ENCODE results near the gene TTC8. TPM values are rescaled to one million over a fixed set of nuclear protein-coding genes. Genes with fewer than 3 reads are reported as not detected.

The TTC8 gene
- polyA plus RNA-seq, 3 donors, result 2.3 to 3.7 (median 2.7) TPM

DNA sequence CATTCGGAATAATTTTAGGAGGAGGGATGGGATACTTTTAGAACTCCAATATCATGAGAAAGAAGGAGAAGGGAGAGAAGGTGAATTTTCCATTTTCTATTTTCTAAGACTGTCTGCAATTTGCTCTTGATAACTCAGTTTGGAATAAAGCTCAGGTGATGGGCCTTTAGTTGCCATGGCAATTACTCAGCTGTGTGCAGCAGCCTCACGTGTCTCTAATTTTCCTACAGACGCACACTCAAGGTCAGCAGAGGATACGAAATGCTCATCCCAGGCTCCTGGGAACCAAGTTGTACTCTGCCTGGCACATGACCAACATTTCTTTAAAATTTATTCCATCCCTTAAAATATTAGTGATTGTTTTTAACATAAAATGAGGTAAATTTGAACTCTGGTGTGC lies 76.7 kb downstream of the TTC8 start:
- Histone ChIP-seq H3K4me1 (ENCODE audit: control insufficient read depth in 1 of 2, insufficient read depth in 2 of 2, low read length in 2 of 2) (no peaks in the 10 kb centered on the region), H3K36me3 (replicated peaks in 1 of 2; ENCODE audit: control insufficient read depth in 1 of 2, insufficient read depth in 2 of 2, low read length in 2 of 2) (no peaks in the 10 kb centered on the region), H3K27me3 (ENCODE audit: control insufficient read depth in 2 of 2, insufficient read depth in 2 of 2, low read length in 2 of 2) (no peaks in the 10 kb centered on the region), H4K20me1 (ENCODE audit: insufficient read depth, low read length) (no peaks in the 10 kb centered on the region), H3K9ac (ENCODE audit: insufficient read depth, low read length, poor library complexity, severe bottlenecking) (no peak overlapping the region), H3K9me3 (replicated peaks in 1 of 2; ENCODE audit: control insufficient read depth in 1 of 2, insufficient read depth in 1 of 2, low read length in 2 of 2) (no peaks in the 10 kb centered on the region), H3K79me2 (ENCODE audit: insufficient read depth, low read length) (no peaks in the 10 kb centered on the region), H3K4me2 (replicated peaks; ENCODE audit: extremely low read depth, low read length, poor library complexity, severe bottlenecking) (no peak overlapping the region), H3K27ac (ENCODE audit: low read depth in 1 of 2, low read length in 2 of 2) (no peak overlapping the region), H3K4me3 (replicated peaks in 1 of 3; ENCODE audit: low read depth in 2 of 3, low read length in 3 of 3) (no peak overlapping the region), H2AFZ (ENCODE audit: insufficient read depth, low read depth, low read length, poor library complexity, severe bottlenecking) (no peak overlapping the region)
- WGBS (ENCODE audit: insufficient coverage), result 86% methylated on average over 1 of the region's 4 CpGs
- DNase-seq, result no peak
- no peak for TF ChIP-seq CTCF (IDR thresholded peaks at IDR 0.05)
- H3K27ac Mint-ChIP-seq, result no peak overlapping the region
- intact Hi-C loops (cut with micrococcal nuclease), result no loop called here
- H3K4me3 Mint-ChIP-seq, result no peak overlapping the region
- no peaks in the 10 kb centered on the region for H3K4me1 Mint-ChIP-seq
- H3K27me3 Mint-ChIP-seq (ENCODE audit: low read depth in 3 of 3), result peaks cover 4 to 8% (median 7%) of the 10 kb centered on the region in 3 donors
- no peaks in the 10 kb centered on the region for H3K36me3 Mint-ChIP-seq
- H3K9me3 Mint-ChIP-seq, result peaks cover 2 to 13% (median 4%) of the 10 kb centered on the region in 7 donors

- Mint-ChIP-seq H3K36me3 (no peaks in the 10 kb centered on the region), H3K4me3 (no peak overlapping the region), H3K9me3 (peaks cover 0 to 19% (median 4%) of the 10 kb centered on the region in 7 donors), H3K4me1 (no peaks in the 10 kb centered on the region), H3K27me3 (ENCODE audit: low read depth in 3 of 3) (peaks cover 4 to 7% (median 5%) of the 10 kb centered on the region in 3 donors), H3K27ac (no peak overlapping the region)
- Histone ChIP-seq H3K79me2 (ENCODE audit: insufficient read depth, low read length) (no peaks in the 10 kb centered on the region), H3K27me3 (ENCODE audit: control insufficient read depth in 2 of 2, insufficient read depth in 2 of 2, low read length in 2 of 2) (no peaks in the 10 kb centered on the region), H3K4me3 (replicated peaks in 1 of 3; ENCODE audit: low read depth in 2 of 3, low read length in 3 of 3) (no peak overlapping the region), H3K9me3 (replicated peaks in 1 of 2; ENCODE audit: control insufficient read depth in 1 of 2, insufficient read depth in 1 of 2, low read length in 2 of 2) (no peaks in the 10 kb centered on the region), H3K9ac (ENCODE audit: insufficient read depth, low read length, poor library complexity, severe bottlenecking) (no peak overlapping the region), H3K4me1 (ENCODE audit: control insufficient read depth in 1 of 2, insufficient read depth in 2 of 2, low read length in 2 of 2) (no peaks in the 10 kb centered on the region), H3K4me2 (replicated peaks; ENCODE audit: extremely low read depth, low read length, poor library complexity, severe bottlenecking) (no peak overlapping the region), H3K36me3 (replicated peaks in 1 of 2; ENCODE audit: control insufficient read depth in 1 of 2, insufficient read depth in 2 of 2, low read length in 2 of 2) (no peaks in the 10 kb centered on the region), H2AFZ (ENCODE audit: insufficient read depth, low read depth, low read length, poor library complexity, severe bottlenecking) (no peak overlapping the region), H4K20me1 (ENCODE audit: insufficient read depth, low read length) (no peaks in the 10 kb centered on the region), H3K27ac (ENCODE audit: low read depth in 1 of 2, low read length in 2 of 2) (no peak overlapping the region)
- no peak for TF ChIP-seq CTCF (IDR thresholded peaks at IDR 0.05)
- intact Hi-C loops (cut with micrococcal nuclease), result no loop called here
- DNase-seq, result no peak
- 94% methylated on average over 2 of the region's 3 CpGs for WGBS (ENCODE audit: insufficient coverage)
Measured at GRCh38 chr14:88901991-88902390, 77.5 kb downstream of the TTC8 start.

All from CD14-positive monocyte (primary cell).